A673 (cell line): ENCODE measurements around the gene MYCT1.

Experiments
- EZH2 ChIP-seq: fragments of 200-600 bp; sonication (generic); IDR thresholded peaks from 2 replicates; pipeline ENCODE4 v1.6.1; 2017; ENCODE audit warnings: borderline replicate concordance, low read depth, mild to moderate bottlenecking, mixed read lengths, antibody characterized with exemption, low read length; ENCODE audit not compliant: poor library complexity, severe bottlenecking
- TF ChIP-seq, protein P1 (sequence below): fragments of 300-800, 200-600 bp; sonication (generic); conservative IDR thresholded peaks from 2 replicates; pipeline ENCODE4 v1.5.1; 2017; ENCODE audit warnings: low read depth, mild to moderate bottlenecking, antibody characterized with exemption, low read length, moderate library complexity, mixed read lengths

DNA sequence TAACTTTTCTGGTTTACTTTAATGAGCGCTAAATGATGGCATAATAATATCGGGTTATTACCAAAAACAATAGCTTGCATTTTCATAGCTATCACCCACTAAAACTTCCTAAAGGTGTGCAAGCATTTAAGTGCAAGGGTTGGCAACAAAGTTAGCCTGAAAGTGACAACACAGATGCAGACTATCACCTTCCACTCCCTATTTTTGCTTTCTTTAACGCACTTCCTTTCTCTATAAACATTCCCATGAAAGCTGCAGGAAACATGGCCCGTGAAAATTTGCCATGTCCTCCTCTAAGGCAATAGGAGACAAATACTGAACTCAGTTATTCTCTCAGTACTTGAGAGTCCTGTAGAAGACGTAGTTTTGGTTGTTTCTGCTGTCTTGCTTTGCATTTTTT is 2.7 kb downstream of the MYCT1 start:
- no peak for TF ChIP-seq EZH2
- TF ChIP-seq, protein P1, sequence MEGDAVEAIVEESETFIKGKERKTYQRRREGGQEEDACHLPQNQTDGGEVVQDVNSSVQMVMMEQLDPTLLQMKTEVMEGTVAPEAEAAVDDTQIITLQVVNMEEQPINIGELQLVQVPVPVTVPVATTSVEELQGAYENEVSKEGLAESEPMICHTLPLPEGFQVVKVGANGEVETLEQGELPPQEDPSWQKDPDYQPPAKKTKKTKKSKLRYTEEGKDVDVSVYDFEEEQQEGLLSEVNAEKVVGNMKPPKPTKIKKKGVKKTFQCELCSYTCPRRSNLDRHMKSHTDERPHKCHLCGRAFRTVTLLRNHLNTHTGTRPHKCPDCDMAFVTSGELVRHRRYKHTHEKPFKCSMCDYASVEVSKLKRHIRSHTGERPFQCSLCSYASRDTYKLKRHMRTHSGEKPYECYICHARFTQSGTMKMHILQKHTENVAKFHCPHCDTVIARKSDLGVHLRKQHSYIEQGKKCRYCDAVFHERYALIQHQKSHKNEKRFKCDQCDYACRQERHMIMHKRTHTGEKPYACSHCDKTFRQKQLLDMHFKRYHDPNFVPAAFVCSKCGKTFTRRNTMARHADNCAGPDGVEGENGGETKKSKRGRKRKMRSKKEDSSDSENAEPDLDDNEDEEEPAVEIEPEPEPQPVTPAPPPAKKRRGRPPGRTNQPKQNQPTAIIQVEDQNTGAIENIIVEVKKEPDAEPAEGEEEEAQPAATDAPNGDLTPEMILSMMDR = no peak
